Spleen (tissue), 7 donors: ENCODE measurements around the gene SLC10A4.

Experiments used
- POLR2A ChIP-seq, 3 donors: fragments of 450-650 bp; IDR thresholded peaks; one replicate each; pipeline ENCODE4 v1.5.1; 2017; ENCODE audit warnings: antibody characterized with exemption in 3 of 3, mild to moderate bottlenecking in 1 of 3
- TF ChIP-seq, protein P1 (sequence below), 11 experiments: fragments of 200-600 bp in 7 of 11; fragments of 450-650 bp in 4 of 11; sonication (generic) in 4 of 11; IDR thresholded peaks in 8 of 11; conservative IDR thresholded peaks in 3 of 11; 1 replicate in 7 of 11; 2 replicates in 4 of 11; pipeline versions ENCODE4 v1.4.0 to v1.8.0; 2016 to 2021; ENCODE audit warnings: antibody characterized with exemption in 11 of 11, inconsistent platforms in 4 of 11, mild to moderate bottlenecking in 1 of 11
- donor health status: DM: no; HTN: no; CAD: no; lungs with moderate emphysema.
- donor health status: DM: no; HTN: no; CAD: no.
- donor health status: DM: no; HTN: no; CAD: no.

DNA sequence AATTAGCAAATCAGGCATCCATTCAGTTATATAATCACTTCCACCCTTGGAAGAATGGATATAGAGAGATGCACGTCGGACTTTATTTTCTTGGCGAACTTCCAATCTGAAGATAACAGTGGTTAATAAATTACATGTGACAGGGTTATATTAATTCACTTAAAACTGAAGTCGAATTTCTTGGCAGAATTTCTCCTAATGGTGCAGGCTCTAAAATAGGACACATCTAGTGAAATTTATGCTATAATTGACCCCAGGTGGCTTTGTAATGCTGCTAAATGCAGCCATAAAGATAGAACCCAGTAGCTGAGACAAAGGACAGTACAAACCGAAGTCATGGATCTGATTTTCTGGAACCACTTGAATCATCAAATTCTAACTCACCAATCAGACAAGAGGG lies 20.8 kb upstream of the SLC10A4 start:
- TF ChIP-seq POLR2A (IDR thresholded peaks at IDR 0.05), result no peak
- TF ChIP-seq, protein P1, sequence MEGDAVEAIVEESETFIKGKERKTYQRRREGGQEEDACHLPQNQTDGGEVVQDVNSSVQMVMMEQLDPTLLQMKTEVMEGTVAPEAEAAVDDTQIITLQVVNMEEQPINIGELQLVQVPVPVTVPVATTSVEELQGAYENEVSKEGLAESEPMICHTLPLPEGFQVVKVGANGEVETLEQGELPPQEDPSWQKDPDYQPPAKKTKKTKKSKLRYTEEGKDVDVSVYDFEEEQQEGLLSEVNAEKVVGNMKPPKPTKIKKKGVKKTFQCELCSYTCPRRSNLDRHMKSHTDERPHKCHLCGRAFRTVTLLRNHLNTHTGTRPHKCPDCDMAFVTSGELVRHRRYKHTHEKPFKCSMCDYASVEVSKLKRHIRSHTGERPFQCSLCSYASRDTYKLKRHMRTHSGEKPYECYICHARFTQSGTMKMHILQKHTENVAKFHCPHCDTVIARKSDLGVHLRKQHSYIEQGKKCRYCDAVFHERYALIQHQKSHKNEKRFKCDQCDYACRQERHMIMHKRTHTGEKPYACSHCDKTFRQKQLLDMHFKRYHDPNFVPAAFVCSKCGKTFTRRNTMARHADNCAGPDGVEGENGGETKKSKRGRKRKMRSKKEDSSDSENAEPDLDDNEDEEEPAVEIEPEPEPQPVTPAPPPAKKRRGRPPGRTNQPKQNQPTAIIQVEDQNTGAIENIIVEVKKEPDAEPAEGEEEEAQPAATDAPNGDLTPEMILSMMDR (IDR thresholded peaks at IDR 0.05 in 8 of 11, conservative IDR thresholded peaks at IDR 0.05 in 3 of 11), result no peak
